NK-92 treated with Interleukin-12 subunit alpha and Interleukin-12 subunit beta, amount 100 ng/mL, for 24 hours (cell line): ENCODE data around the gene RPS6KB1.
"Not testable (repeated sequence)": the region's sequence is repeated elsewhere in the genome, so short reads cannot be mapped to it uniquely, and the experiment has no call there.

Source experiments
- DNase-seq: peaks from one replicate; lab custom pipeline; 2025; lab: John Stamatoyannopoulos, UW

RPS6KB1 gene

GRCh38 chr17:59892924-59893675 is at the start of gene RPS6KB1, which contains the start of gene TUBD1:
Gene RPS6KB1 (plus strand): TSS chr17:59893121. CDS start chr17:59893185, 64 bp downstream.
Gene TUBD1 (minus strand): TSS chr17:59892943. CDS start chr17:59891002, 1,941 bp downstream.
- DNase-seq = peak; percentile 96

- no peak for DNase-seq
Measured at GRCh38 chr17:59844884-59845594, 47.9 kb upstream of the RPS6KB1 start.

GRCh38 chr17:59845595-59846393 is 47.1 kb upstream of the RPS6KB1 start:
- peak; percentile 31 for DNase-seq

GRCh38 chr17:59846394-59847165 is 46.3 kb upstream of the RPS6KB1 start:
- DNase-seq = no peak

GRCh38 chr17:59848385-59848668 is 44.6 kb upstream of the RPS6KB1 start:
- no peak for DNase-seq

- DNase-seq = peak; percentile 84
Measured at GRCh38 chr17:59848778-59849177, 44.1 kb upstream of the RPS6KB1 start.

GRCh38 chr17:59850311-59850710 is 42.6 kb upstream of the RPS6KB1 start:
- DNase-seq = not testable (repeated sequence)

GRCh38 chr17:59851439-59852375 is 41.2 kb upstream of the RPS6KB1 start:
- DNase-seq = no peak

- DNase-seq = not testable (repeated sequence)
Measured at GRCh38 chr17:59852847-59853167, 40.1 kb upstream of the RPS6KB1 start.

GRCh38 chr17:59853168-59853918 is 39.6 kb upstream of the RPS6KB1 start:
- DNase-seq = peak; percentile 14

GRCh38 chr17:59853919-59854729 is 38.8 kb upstream of the RPS6KB1 start:
- not testable (repeated sequence) for DNase-seq

GRCh38 chr17:59856859-59857794 is 35.8 kb upstream of the RPS6KB1 start:
- DNase-seq = no peak

GRCh38 chr17:59858167-59858816 is 34.6 kb upstream of the RPS6KB1 start:
- no peak for DNase-seq

GRCh38 chr17:59858932-59859331 is 34.0 kb upstream of the RPS6KB1 start:
- DNase-seq = no peak

- no peak for DNase-seq
Measured at GRCh38 chr17:59859444-59860025, 33.4 kb upstream of the RPS6KB1 start.

GRCh38 chr17:59863616-59864015 is 29.3 kb upstream of the RPS6KB1 start:
- DNase-seq = no peak

- DNase-seq = no peak
Measured at GRCh38 chr17:59869941-59870218, 23.0 kb upstream of the RPS6KB1 start.
